Esophagus (tissue), 2 donors: ENCODE measurements around the gene MEG3. TPM values are rescaled to one million over a fixed set of nuclear protein-coding genes. Genes with fewer than 3 reads are reported as not detected.

Source experiments
- H3K27ac ChIP-seq, 2 donors: one replicate each; pipeline ENCODE4 v1.5.1; 2013; ENCODE audit warnings: low read depth in 2 of 2, mild to moderate bottlenecking in 2 of 2, inconsistent platforms in 1 of 2, low read length in 1 of 2, moderate library complexity in 1 of 2
- H3K27me3 ChIP-seq, 2 donors: one replicate each; pipeline ENCODE4 v1.6.1; 2013; ENCODE audit warnings: low read length in 2 of 2, control low read depth in 1 of 2, mild to moderate bottlenecking in 1 of 2; ENCODE audit not compliant: insufficient read depth in 2 of 2, control insufficient read depth in 1 of 2
- H3K36me3 ChIP-seq, 2 donors: one replicate each; pipeline ENCODE4 v1.6.1; 2013; ENCODE audit warnings: low read length in 1 of 2; ENCODE audit not compliant: control insufficient read depth in 2 of 2, insufficient read depth in 2 of 2
- H3K4me1 ChIP-seq, 2 donors: one replicate each; pipeline ENCODE4 v1.6.1; 2013; ENCODE audit warnings: low read length in 1 of 2; ENCODE audit not compliant: control insufficient read depth in 2 of 2, insufficient read depth in 2 of 2
- H3K4me3 ChIP-seq, 2 donors: one replicate each; pipeline ENCODE4 v1.5.1; 2013; ENCODE audit warnings: low read length in 2 of 2, mild to moderate bottlenecking in 2 of 2, low read depth in 1 of 2, moderate library complexity in 1 of 2
- H3K9me3 ChIP-seq, 2 donors: one replicate each; pipeline ENCODE4 v1.6.1; 2013; ENCODE audit warnings: mild to moderate bottlenecking in 2 of 2, low read depth in 1 of 2, low read length in 1 of 2, moderate library complexity in 1 of 2; ENCODE audit not compliant: control insufficient read depth in 2 of 2, insufficient read depth in 1 of 2
- WGBS, 2 donors: extraction: QIAGEN DNeasy Blood & Tissue Kit; methylation state at CpG; one replicate each; pipeline ENCODE4 v1.1.7; 2013; 5-methylcytosine and 5-hydroxymethylcytosine counted together
- polyA plus RNA-seq, 2 donors: library from polyadenylated mRNA; stranded (reverse); fragments of 200-250 nt; gene quantifications; one replicate each; pipeline ENCODE4 v1.2.3, GENCODE V29; 2013
- donor health status: healthy with polysubstance abuse.
- donor health status: Bipolar disorder and iron deficiency.

Gene MEG3
- polyA plus RNA-seq, 2 donors: 9.7 to 13.9 TPM

- no peaks in the 10 kb centered on the region for H3K36me3 ChIP-seq
- no peak overlapping the region for H3K27ac ChIP-seq
- H3K4me1 ChIP-seq: peaks cover 0 to 2% of the 10 kb centered on the region in 2 donors
- no peak overlapping the region for H3K4me3 ChIP-seq
- WGBS, 2 donors: 87 to 89% methylated on average over 8 of the region's 8 CpGs
- H3K9me3 ChIP-seq: no peaks in the 10 kb centered on the region
- no peaks in the 10 kb centered on the region for H3K27me3 ChIP-seq
Observed at GRCh38 chr14:100781952-100782351, 44.0 kb upstream of the MEG3 start.

GRCh38 chr14:100782516-100783320 is 43.2 kb upstream of the MEG3 start:
- no peaks in the 10 kb centered on the region for H3K27me3 ChIP-seq
- H3K36me3 ChIP-seq: no peaks in the 10 kb centered on the region
- H3K4me1 ChIP-seq: peaks cover 0 to 2% of the 10 kb centered on the region in 2 donors
- no peak overlapping the region for H3K4me3 ChIP-seq
- H3K9me3 ChIP-seq: no peaks in the 10 kb centered on the region
- no peak overlapping the region for H3K27ac ChIP-seq
- 73 to 83% methylated on average over 13 of the region's 13 CpGs for WGBS, 2 donors

GRCh38 chr14:100783630-100784370 is 42.1 kb upstream of the MEG3 start:
- H3K4me1 ChIP-seq: peaks cover 0 to 2% of the 10 kb centered on the region in 2 donors
- H3K9me3 ChIP-seq: no peaks in the 10 kb centered on the region
- 60 to 70% methylated on average over 27 of the region's 27 CpGs for WGBS, 2 donors
- H3K4me3 ChIP-seq: no peak overlapping the region
- no peak overlapping the region for H3K27ac ChIP-seq
- H3K27me3 ChIP-seq: no peaks in the 10 kb centered on the region
- H3K36me3 ChIP-seq: no peaks in the 10 kb centered on the region

GRCh38 chr14:100784523-100785337 is 41.2 kb upstream of the MEG3 start:
- no peak overlapping the region for H3K27ac ChIP-seq
- peaks cover 0 to 2% of the 10 kb centered on the region in 2 donors for H3K4me1 ChIP-seq
- no peak overlapping the region for H3K4me3 ChIP-seq
- H3K36me3 ChIP-seq: no peaks in the 10 kb centered on the region
- no peaks in the 10 kb centered on the region for H3K9me3 ChIP-seq
- no peaks in the 10 kb centered on the region for H3K27me3 ChIP-seq
- 88 to 91% methylated on average over 11 of the region's 11 CpGs for WGBS, 2 donors

- 94 to 95% methylated on average over 4 of the region's 4 CpGs for WGBS, 2 donors
- no peaks in the 10 kb centered on the region for H3K36me3 ChIP-seq
- H3K27me3 ChIP-seq: no peaks in the 10 kb centered on the region
- no peak overlapping the region for H3K27ac ChIP-seq
- peaks cover 0 to 2% of the 10 kb centered on the region in 2 donors for H3K4me1 ChIP-seq
- no peak overlapping the region for H3K4me3 ChIP-seq
- H3K9me3 ChIP-seq: no peaks in the 10 kb centered on the region
Observed at GRCh38 chr14:100785338-100785615, 40.6 kb upstream of the MEG3 start.

GRCh38 chr14:100785626-100786025 is 40.3 kb upstream of the MEG3 start:
- no peaks in the 10 kb centered on the region for H3K9me3 ChIP-seq
- no peaks in the 10 kb centered on the region for H3K27me3 ChIP-seq
- H3K27ac ChIP-seq: no peak overlapping the region
- H3K4me3 ChIP-seq: no peak overlapping the region
- peaks cover 0 to 2% of the 10 kb centered on the region in 2 donors for H3K4me1 ChIP-seq
- 86 to 93% methylated on average over 7 of the region's 7 CpGs for WGBS, 2 donors
- H3K36me3 ChIP-seq: no peaks in the 10 kb centered on the region

- no peaks in the 10 kb centered on the region for H3K36me3 ChIP-seq
- no peaks in the 10 kb centered on the region for H3K27me3 ChIP-seq
- WGBS, 2 donors: 58 to 66% methylated on average over 11 of the region's 11 CpGs
- no peak overlapping the region for H3K4me3 ChIP-seq
- H3K27ac ChIP-seq: no peak overlapping the region
- peaks cover 0 to 2% of the 10 kb centered on the region in 2 donors for H3K4me1 ChIP-seq
- no peaks in the 10 kb centered on the region for H3K9me3 ChIP-seq
Observed at GRCh38 chr14:100786131-100786530, 39.8 kb upstream of the MEG3 start.

- Histone ChIP-seq H3K9me3 (no peaks in the 10 kb centered on the region), H3K27me3 (no peaks in the 10 kb centered on the region), H3K4me1 (peaks cover 0 to 2% of the 10 kb centered on the region in 2 donors), H3K36me3 (no peaks in the 10 kb centered on the region), H3K4me3 (no peak overlapping the region), H3K27ac (no peak overlapping the region)
- whole genome bisulfite sequencing, 2 donors: 59 to 72% methylated on average over 11 of the region's 11 CpGs
Observed at GRCh38 chr14:100786576-100787219, 39.2 kb upstream of the MEG3 start.

GRCh38 chr14:100787659-100788058 is 38.3 kb upstream of the MEG3 start:
- WGBS, 2 donors: 91 to 94% methylated on average over 14 of the region's 14 CpGs

More at GRCh38 chr14:100787659-100788058, 38.3 kb upstream of the MEG3 start:
- Histone ChIP-seq H3K36me3 (no peaks in the 10 kb centered on the region), H3K9me3 (no peaks in the 10 kb centered on the region), H3K4me3 (no peak overlapping the region), H3K27ac (no peak overlapping the region), H3K27me3 (no peaks in the 10 kb centered on the region), H3K4me1 (peaks cover 0 to 2% of the 10 kb centered on the region in 2 donors)
